ENCODE measurements around the gene METTL17.
"Not testable (repeated sequence)": the region's sequence is repeated elsewhere in the genome, so short reads cannot be mapped to it uniquely, and the experiment has no call there.

The METTL17 gene

DNA sequence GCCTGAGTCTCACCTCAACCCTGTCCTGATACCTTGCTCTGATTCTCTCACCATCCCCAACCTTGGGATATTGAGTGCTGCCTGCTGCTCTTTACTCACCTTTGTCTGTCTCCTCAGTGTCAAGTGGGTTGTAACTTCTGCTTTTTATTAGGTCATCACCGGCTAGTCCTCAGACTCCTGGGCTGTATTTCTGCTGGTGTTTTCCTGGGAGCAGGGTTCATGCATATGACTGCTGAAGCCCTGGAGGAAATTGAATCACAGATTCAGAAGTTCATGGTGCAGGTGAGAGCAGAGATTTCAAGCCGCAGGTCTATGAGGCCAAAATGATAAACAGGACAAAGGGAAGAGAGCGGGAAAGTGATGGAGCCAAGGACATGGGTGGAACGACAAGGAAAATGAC, 9.8 kb downstream of the METTL17 start:
- DNase-seq (ENCODE audit: low read depth in 1 of 2, low spot score in 1 of 2), result no peak

DNA sequence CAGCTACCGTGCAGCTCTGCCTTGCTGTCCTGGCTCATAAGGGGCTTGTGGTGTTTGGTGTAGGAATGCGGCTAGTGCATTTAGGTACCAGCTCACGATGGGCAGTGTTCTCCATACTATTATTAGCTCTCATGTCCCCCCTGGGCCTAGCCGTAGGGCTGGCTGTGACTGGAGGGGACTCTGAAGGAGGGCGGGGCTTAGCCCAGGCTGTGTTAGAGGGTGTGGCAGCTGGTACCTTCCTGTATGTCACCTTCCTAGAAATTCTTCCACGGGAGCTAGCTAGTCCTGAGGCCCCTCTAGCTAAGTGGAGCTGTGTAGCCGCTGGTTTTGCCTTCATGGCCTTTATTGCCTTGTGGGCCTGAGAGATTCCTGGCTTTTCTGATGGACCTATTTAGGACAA, 11.4 kb downstream of the METTL17 start:
- no peak for TF ChIP-seq JUND (IDR thresholded peaks at IDR 0.05; ENCODE audit: low read depth)
- no peak for DNase-seq (ENCODE audit: low read depth in 1 of 2, low spot score in 1 of 2)
- in situ Hi-C loops (cut with HindIII; ENCODE audit: low pct_unique_long_range_greater_than_20kb, low sequenced_read_pairs), result no loop called here

More for the DNA sequence above, 9.8 kb downstream of the METTL17 start:
- no peak for TF ChIP-seq JUND (IDR thresholded peaks at IDR 0.05; ENCODE audit: low read depth)
- in situ Hi-C loops (cut with HindIII; ENCODE audit: low pct_unique_long_range_greater_than_20kb, low sequenced_read_pairs), result no loop called here

DNA sequence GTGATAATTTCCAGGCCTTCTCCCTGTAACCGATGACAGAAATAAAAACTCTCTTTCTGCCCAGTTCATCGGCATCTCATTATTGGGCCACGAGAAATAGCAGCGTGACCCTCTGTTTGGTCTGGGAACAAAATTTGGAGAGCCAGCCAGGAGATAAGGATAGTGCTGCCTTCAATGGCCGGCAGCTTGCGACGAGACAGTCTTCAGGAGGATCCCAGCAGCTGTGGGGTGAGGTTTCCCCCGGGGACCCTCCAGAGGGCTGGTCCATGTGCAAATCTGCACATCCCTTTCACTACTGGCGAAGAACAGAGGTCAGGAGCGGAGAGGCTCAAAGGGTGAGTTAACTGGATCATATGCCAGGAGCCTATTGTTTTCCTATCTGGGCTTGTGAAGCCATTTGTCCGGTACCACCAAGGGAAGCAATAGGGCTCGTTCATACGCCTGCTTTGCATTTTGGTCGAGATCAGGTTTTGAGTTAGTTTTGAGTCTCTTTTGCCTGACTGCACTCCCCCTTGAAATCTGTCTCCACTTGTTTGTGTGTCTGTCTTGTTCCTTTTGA, 14.1 kb downstream of the METTL17 start:
- in situ Hi-C loops (cut with HindIII; ENCODE audit: low pct_unique_long_range_greater_than_20kb, low sequenced_read_pairs), result no loop called here
- no peak for TF ChIP-seq JUND (IDR thresholded peaks at IDR 0.05; ENCODE audit: low read depth)
- DNase-seq (ENCODE audit: low read depth in 1 of 2, low spot score in 1 of 2), result no peak

DNA sequence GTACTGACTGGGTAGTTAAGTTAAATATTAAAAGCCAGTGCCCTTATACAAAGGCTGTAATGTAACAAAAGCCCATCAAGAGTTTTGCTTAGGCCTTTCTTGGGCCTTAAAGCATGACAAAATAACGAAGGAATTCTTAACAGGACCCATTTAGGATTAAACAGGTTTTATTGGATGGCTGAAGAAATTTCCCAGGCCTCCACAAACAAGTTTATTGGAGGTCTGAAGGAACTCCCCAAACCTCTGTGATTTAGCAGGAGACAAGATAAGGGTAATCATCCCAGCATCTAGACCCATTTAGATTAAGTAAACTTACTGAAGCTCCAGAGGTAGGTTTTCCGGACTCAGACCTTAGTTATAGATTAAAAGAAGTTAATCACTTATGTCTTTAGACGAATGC, 19.9 kb downstream of the METTL17 start:
- DNase-seq (ENCODE audit: low read depth in 1 of 2, low spot score in 1 of 2); in situ Hi-C loops (cut with HindIII; ENCODE audit: low pct_unique_long_range_greater_than_20kb, low sequenced_read_pairs): not testable (repeated sequence)

DNA sequence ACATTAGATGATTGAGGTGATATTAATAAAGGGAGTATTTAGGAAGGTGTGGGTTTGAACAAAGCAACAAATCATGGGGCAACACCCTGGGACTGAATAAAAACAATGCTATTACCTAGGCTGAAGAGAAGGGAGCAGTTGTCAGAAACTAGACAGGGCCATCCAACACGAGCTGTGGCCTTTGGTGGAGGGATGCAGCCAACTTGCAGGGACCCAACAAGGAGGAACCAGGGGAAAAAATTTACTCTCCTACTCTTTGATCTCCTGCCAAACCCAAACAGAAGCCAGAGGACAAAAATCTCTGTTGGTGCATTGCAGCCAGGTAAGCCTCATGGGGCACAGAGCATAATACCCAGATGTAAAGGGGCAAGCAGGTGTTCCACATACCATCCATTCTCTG, 21.4 kb downstream of the METTL17 start:
- in situ Hi-C loops (cut with HindIII; ENCODE audit: low pct_unique_long_range_greater_than_20kb, low sequenced_read_pairs), result no loop called here
- TF ChIP-seq JUND (IDR thresholded peaks at IDR 0.05; ENCODE audit: low read depth), result no peak
- DNase-seq (ENCODE audit: low read depth in 1 of 2, low spot score in 1 of 2), result no peak

DNA sequence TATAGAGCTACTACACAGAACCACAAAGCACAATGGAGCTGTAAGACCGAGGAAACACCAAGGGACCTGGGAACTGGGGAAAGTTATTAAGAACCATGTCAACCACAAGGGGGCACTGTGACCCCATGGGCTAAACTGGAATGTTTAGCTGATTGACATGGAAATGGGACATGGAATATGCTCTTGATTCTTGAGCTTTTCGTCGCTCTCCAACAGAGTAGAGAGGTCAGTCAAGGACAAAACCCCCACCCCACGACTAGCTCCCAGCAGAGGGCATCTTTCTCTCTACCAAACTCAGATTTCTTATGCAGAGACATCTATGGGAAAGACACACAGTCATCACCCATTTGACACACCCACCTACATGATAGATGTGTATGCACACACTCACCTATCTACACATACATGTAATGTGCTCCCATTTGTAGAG, 25.0 kb downstream of the METTL17 start:
- peak; percentile 22 to 85 for DNase-seq (ENCODE audit: low read depth in 1 of 2, low spot score in 1 of 2)
- TF ChIP-seq JUND (IDR thresholded peaks at IDR 0.05; ENCODE audit: low read depth), result no peak
- in situ Hi-C loops (cut with HindIII; ENCODE audit: low pct_unique_long_range_greater_than_20kb, low sequenced_read_pairs), result no loop called here

DNA sequence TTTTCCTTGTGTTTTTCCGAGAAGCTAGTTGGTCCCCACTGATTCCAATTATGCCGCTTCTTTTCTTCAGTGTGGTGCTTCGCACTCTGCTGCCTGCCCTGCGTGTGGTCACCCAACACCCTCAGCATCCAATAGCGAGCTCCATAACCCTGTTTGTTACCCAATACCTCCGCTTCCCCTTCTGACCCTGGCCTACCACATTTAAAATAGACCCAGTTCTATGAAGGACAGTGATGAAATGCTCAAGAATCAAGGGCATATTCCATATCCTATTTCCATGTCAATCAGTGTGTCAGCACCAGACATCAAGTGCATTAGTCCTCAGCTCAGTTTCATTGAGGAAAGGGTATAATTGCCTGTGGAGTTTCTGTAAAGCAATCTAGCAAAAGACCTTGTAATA, 25.5 kb downstream of the METTL17 start:
- in situ Hi-C loops (cut with HindIII; ENCODE audit: low pct_unique_long_range_greater_than_20kb, low sequenced_read_pairs), result no loop called here
- no peak for DNase-seq (ENCODE audit: low read depth in 1 of 2, low spot score in 1 of 2)
- TF ChIP-seq JUND (IDR thresholded peaks at IDR 0.05; ENCODE audit: low read depth), result no peak

DNA sequence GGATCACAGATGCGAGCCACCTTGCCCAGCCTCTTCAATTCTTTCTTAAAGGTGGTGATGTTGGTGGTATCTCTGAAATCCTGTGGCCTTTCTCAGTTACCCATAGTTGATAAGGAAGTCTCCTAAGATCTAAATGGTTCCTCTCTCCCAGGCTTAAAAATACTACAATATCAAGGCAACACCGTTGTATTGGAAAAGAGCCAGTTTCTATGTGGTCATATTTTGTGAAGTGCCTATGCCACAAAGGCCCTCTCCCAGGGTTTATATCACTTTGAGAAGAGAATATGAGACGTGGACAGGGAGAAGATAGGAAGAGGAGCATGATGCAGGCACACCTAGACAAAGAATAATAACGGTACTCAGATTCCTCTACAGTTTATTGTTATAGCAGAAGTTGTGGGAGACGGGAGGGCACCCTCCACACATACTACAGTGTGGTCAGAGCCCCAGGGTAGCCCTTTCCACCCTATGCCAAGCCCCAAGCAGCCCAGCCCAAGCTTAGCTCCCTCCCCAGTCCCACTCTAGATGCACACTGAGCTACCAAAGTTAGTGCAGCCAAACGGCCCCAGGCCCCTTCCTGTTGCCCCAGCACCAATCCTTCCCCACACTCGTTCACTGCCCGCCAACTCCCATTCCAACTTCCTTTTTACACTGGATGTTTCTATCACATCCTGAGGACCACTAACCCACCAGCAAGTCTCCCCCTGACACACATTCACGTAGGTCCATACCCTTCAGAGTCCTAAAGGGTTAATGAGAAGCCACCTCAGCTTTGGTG, 26.8 kb downstream of the METTL17 start:
- in situ Hi-C loops (cut with HindIII; ENCODE audit: low pct_unique_long_range_greater_than_20kb, low sequenced_read_pairs), result no loop called here

DNA sequence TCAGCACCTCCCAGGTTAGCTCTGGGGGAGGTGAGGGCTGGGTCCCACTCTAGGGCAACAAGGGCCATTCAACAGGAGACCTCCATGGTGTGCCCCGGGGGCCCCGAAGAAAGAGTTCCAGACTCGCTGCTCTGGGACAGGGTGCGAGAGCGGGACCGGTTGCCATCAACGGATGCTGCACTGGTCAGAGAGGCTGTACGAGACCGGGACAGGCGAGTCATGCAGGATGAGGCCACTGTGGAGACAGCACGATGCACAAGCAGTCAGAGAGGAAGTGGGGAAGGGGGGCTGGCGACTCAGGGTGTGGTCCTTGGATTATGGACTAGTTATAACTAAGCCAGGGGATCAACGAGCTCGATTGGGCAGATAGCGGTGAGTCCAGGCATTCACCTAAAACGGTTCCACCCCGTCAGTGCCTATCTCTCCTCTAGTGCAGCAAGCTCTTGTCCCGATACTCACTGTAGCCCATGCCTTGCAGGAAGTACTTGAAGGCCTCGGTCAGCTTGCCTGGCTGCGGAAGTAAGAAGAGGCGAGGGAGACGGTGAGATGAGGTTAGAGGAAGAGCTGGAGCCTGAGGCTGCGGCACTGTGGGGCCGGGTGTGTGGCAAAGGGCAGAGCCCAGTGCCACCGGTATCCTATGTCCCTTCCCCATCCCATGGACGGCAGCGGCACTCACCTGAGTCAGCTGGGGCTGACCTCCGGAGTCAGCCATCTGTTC, 27.9 kb downstream of the METTL17 start:
- DNase-seq (ENCODE audit: low read depth in 1 of 2, low spot score in 1 of 2), result no peak
- TF ChIP-seq JUND (IDR thresholded peaks at IDR 0.05; ENCODE audit: low read depth), result no peak
- in situ Hi-C loops (cut with HindIII; ENCODE audit: low pct_unique_long_range_greater_than_20kb, low sequenced_read_pairs), result no loop called here

More for the DNA sequence above, 26.8 kb downstream of the METTL17 start:
- DNase-seq (ENCODE audit: low read depth in 1 of 2, low spot score in 1 of 2), result no peak
- no peak for TF ChIP-seq JUND (IDR thresholded peaks at IDR 0.05; ENCODE audit: low read depth)

DNA sequence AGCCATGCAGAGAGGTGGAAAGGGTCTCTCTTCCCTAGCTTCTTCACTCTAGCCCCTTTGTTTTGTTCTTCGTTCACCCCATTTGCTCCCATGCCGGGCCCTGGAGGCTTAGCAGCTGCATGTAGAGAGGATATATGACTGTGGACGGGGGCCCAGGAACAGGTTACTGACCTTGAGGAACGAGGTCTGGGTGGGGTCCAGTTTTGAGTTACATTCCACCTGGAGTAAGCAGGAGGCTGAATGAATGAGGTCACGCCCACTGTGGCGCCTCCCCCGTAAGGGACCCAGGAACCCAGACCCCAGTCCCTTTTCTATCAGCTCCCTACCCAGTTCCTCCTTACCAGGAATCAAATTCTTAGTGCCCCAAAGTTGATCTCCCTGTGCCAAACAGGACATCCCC, 28.5 kb downstream of the METTL17 start:
- in situ Hi-C loops (cut with HindIII; ENCODE audit: low pct_unique_long_range_greater_than_20kb, low sequenced_read_pairs), result no loop called here

DNA sequence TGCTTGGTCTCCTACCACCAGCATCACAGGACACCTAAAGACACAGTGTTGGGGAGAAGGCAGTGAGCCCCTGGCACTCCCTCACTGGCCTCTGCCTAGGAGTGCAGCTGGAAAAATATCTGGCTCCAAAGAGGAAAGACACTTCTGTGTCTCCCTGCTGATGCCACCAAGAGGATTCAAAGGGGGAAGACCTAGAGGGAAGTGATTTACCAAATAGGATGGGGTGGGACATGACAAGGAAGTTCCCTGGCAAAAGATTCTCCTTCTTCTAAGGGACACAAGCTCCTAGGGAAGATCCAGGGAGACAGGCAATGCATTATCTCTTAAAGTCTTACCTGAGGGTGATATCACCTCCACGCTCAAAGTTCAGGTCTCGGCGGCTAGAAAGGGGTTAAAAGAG, 29.0 kb downstream of the METTL17 start:
- in situ Hi-C loops (cut with HindIII; ENCODE audit: low pct_unique_long_range_greater_than_20kb, low sequenced_read_pairs), result no loop called here

More for the DNA sequence above, 28.5 kb downstream of the METTL17 start:
- no peak for DNase-seq (ENCODE audit: low read depth in 1 of 2, low spot score in 1 of 2)
- TF ChIP-seq JUND (IDR thresholded peaks at IDR 0.05; ENCODE audit: low read depth), result no peak

DNA sequence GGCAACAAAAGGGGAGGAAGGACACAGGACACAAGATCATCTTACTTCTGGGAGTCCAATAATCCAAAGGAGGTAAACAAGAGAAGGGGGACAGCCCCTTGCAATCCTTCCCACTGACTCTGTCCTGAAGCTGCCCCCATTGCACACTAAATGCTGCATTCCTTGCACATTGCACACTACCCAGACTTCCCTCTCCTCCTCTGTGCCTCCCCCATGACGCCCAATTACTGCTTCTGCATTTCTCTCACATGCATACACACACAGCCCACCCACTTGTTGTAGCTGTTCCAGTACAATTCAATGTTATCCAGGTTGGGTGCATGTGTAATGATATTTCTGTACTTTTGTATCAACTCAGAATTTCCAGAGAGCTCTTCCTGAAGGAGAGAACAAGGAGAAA, 29.6 kb downstream of the METTL17 start:
- in situ Hi-C loops (cut with HindIII; ENCODE audit: low pct_unique_long_range_greater_than_20kb, low sequenced_read_pairs), result no loop called here
- TF ChIP-seq JUND (IDR thresholded peaks at IDR 0.05; ENCODE audit: low read depth), result no peak
- DNase-seq (ENCODE audit: low read depth in 1 of 2, low spot score in 1 of 2), result no peak

More for the DNA sequence above, 29.0 kb downstream of the METTL17 start:
- no peak for DNase-seq (ENCODE audit: low read depth in 1 of 2, low spot score in 1 of 2)
- no peak for TF ChIP-seq JUND (IDR thresholded peaks at IDR 0.05; ENCODE audit: low read depth)

DNA sequence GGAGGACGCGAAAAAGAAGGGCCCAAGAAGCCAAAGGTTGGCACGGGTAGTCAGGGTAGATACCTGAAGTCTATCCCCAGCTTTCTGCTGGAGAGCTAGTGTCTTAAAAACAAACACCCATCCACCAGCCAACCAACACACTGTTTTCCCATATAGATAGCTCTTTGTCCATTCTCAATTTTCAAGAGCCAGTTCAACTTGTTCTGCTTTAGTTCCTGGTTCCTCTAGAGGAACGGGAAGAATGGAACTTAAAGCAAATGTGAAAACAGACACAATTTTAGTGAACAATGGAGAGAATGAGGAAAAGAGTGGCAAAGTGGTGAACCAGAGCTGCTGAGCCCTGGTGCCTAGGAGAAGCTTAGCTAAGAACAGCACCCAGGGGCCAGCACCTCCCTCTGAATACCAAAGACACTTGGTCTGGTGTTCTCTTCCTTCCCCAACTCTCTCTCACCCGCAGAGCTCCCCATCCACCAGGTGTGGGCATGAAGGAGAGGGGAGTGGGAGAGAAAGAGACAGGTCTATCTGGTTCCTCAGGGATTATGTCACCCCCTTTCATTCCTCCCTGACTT, 31.3 kb downstream of the METTL17 start:
- in situ Hi-C loops (cut with HindIII; ENCODE audit: low pct_unique_long_range_greater_than_20kb, low sequenced_read_pairs), result no loop called here
- DNase-seq (ENCODE audit: low read depth in 1 of 2, low spot score in 1 of 2), result peak in 1 of 2 experiments; percentile 56
- TF ChIP-seq JUND (IDR thresholded peaks at IDR 0.05; ENCODE audit: low read depth), result no peak
